Measurements from ENCODE around the gene SOX13.
A peak's percentile ranks its signal among the peaks of the same experiment; 100 is the strongest.

SOX13 gene

GRCh38 chr1:204070895-204071294, 2.0 kb upstream of the SOX13 start:
- Histone ChIP-seq H3K27me3 (ENCODE audit: insufficient read depth, low read length) (no peaks in the 10 kb centered on the region), H3K4me3 (ENCODE audit: low read length) (no peak overlapping the region), H3K4me1 (ENCODE audit: insufficient read depth, low read length) (peaks cover 12% of the 10 kb centered on the region), H3K9me3 (ENCODE audit: low read length) (no peaks in the 10 kb centered on the region), H2AFZ (ENCODE audit: low read depth, low read length) (no peak overlapping the region), H3K36me3 (ENCODE audit: insufficient read depth, low read length) (no peaks in the 10 kb centered on the region)

- Histone ChIP-seq H3K9me3 (ENCODE audit: low read length) (no peaks in the 10 kb centered on the region), H3K27me3 (ENCODE audit: insufficient read depth, low read length) (no peaks in the 10 kb centered on the region), H3K36me3 (ENCODE audit: insufficient read depth, low read length) (no peaks in the 10 kb centered on the region), H2AFZ (ENCODE audit: low read depth, low read length) (peak overlapping the region; percentile 59), H3K4me1 (ENCODE audit: insufficient read depth, low read length) (peaks cover 39% of the 10 kb centered on the region), H3K4me3 (ENCODE audit: low read length) (peak overlapping the region; percentile 85)
These were observed 940 bp downstream of the SOX13 start for GRCh38 chr1:204073837-204074273.

GRCh38 chr1:204074274-204075138, 1.6 kb downstream of the SOX13 start:
- Histone ChIP-seq H2AFZ (ENCODE audit: low read depth, low read length) (no peak overlapping the region), H3K4me3 (ENCODE audit: low read length) (peak overlapping the region; percentile 85), H3K4me1 (ENCODE audit: insufficient read depth, low read length) (peaks cover 42% of the 10 kb centered on the region), H3K9me3 (ENCODE audit: low read length) (no peaks in the 10 kb centered on the region), H3K27me3 (ENCODE audit: insufficient read depth, low read length) (no peaks in the 10 kb centered on the region), H3K36me3 (ENCODE audit: insufficient read depth, low read length) (no peaks in the 10 kb centered on the region)

GRCh38 chr1:204075139-204075521, 2.2 kb downstream of the SOX13 start:
- H3K27me3 ChIP-seq (ENCODE audit: insufficient read depth, low read length) = no peaks in the 10 kb centered on the region
- H3K4me1 ChIP-seq (ENCODE audit: insufficient read depth, low read length) = peaks cover 49% of the 10 kb centered on the region
- no peak overlapping the region for H2AFZ ChIP-seq (ENCODE audit: low read depth, low read length)
- H3K4me3 ChIP-seq (ENCODE audit: low read length) = peak overlapping the region; percentile 85
- H3K36me3 ChIP-seq (ENCODE audit: insufficient read depth, low read length) = no peaks in the 10 kb centered on the region
- no peaks in the 10 kb centered on the region for H3K9me3 ChIP-seq (ENCODE audit: low read length)

GRCh38 chr1:204075890-204076846, 3.3 kb downstream of the SOX13 start:
- Histone ChIP-seq H3K4me3 (ENCODE audit: low read length) (peak overlapping the region; percentile 85), H3K9me3 (ENCODE audit: low read length) (no peaks in the 10 kb centered on the region), H3K4me1 (ENCODE audit: insufficient read depth, low read length) (peaks cover 54% of the 10 kb centered on the region), H2AFZ (ENCODE audit: low read depth, low read length) (no peak overlapping the region), H3K36me3 (ENCODE audit: insufficient read depth, low read length) (no peaks in the 10 kb centered on the region), H3K27me3 (ENCODE audit: insufficient read depth, low read length) (no peaks in the 10 kb centered on the region)

GRCh38 chr1:204076891-204077290, 4.0 kb downstream of the SOX13 start:
- peaks cover 54% of the 10 kb centered on the region for H3K4me1 ChIP-seq (ENCODE audit: insufficient read depth, low read length)
- H3K27me3 ChIP-seq (ENCODE audit: insufficient read depth, low read length) = no peaks in the 10 kb centered on the region
- H2AFZ ChIP-seq (ENCODE audit: low read depth, low read length) = no peak overlapping the region
- H3K36me3 ChIP-seq (ENCODE audit: insufficient read depth, low read length) = no peaks in the 10 kb centered on the region
- H3K9me3 ChIP-seq (ENCODE audit: low read length) = no peaks in the 10 kb centered on the region
- no peak overlapping the region for H3K4me3 ChIP-seq (ENCODE audit: low read length)

- no peaks in the 10 kb centered on the region for H3K27me3 ChIP-seq (ENCODE audit: insufficient read depth, low read length)
- no peaks in the 10 kb centered on the region for H3K36me3 ChIP-seq (ENCODE audit: insufficient read depth, low read length)
- H3K9me3 ChIP-seq (ENCODE audit: low read length) = no peaks in the 10 kb centered on the region
- peak overlapping the region; percentile 33 for H3K4me3 ChIP-seq (ENCODE audit: low read length)
- H3K4me1 ChIP-seq (ENCODE audit: insufficient read depth, low read length) = peaks cover 54% of the 10 kb centered on the region
- peak overlapping the region; percentile 14 for H2AFZ ChIP-seq (ENCODE audit: low read depth, low read length)
These were observed 5.2 kb downstream of the SOX13 start for GRCh38 chr1:204077979-204078696.

- H3K27me3 ChIP-seq (ENCODE audit: insufficient read depth, low read length) = no peaks in the 10 kb centered on the region
- H3K4me3 ChIP-seq (ENCODE audit: low read length) = no peak overlapping the region
- no peak overlapping the region for H2AFZ ChIP-seq (ENCODE audit: low read depth, low read length)
- H3K4me1 ChIP-seq (ENCODE audit: insufficient read depth, low read length) = peaks cover 62% of the 10 kb centered on the region
- no peaks in the 10 kb centered on the region for H3K36me3 ChIP-seq (ENCODE audit: insufficient read depth, low read length)
- H3K9me3 ChIP-seq (ENCODE audit: low read length) = no peaks in the 10 kb centered on the region
These were observed 6.7 kb downstream of the SOX13 start for GRCh38 chr1:204079608-204079999.

GRCh38 chr1:204080163-204080903, 7.4 kb downstream of the SOX13 start:
- H3K36me3 ChIP-seq (ENCODE audit: insufficient read depth, low read length) = no peaks in the 10 kb centered on the region
- peaks cover 58% of the 10 kb centered on the region for H3K4me1 ChIP-seq (ENCODE audit: insufficient read depth, low read length)
- H3K27me3 ChIP-seq (ENCODE audit: insufficient read depth, low read length) = no peaks in the 10 kb centered on the region
- no peaks in the 10 kb centered on the region for H3K9me3 ChIP-seq (ENCODE audit: low read length)
- H3K4me3 ChIP-seq (ENCODE audit: low read length) = no peak overlapping the region
- H2AFZ ChIP-seq (ENCODE audit: low read depth, low read length) = no peak overlapping the region

GRCh38 chr1:204081164-204081790, 8.4 kb downstream of the SOX13 start:
- no peaks in the 10 kb centered on the region for H3K27me3 ChIP-seq (ENCODE audit: insufficient read depth, low read length)
- no peak overlapping the region for H2AFZ ChIP-seq (ENCODE audit: low read depth, low read length)
- no peak overlapping the region for H3K4me3 ChIP-seq (ENCODE audit: low read length)
- H3K4me1 ChIP-seq (ENCODE audit: insufficient read depth, low read length) = peaks cover 49% of the 10 kb centered on the region
- H3K36me3 ChIP-seq (ENCODE audit: insufficient read depth, low read length) = no peaks in the 10 kb centered on the region
- H3K9me3 ChIP-seq (ENCODE audit: low read length) = no peaks in the 10 kb centered on the region

- Histone ChIP-seq H3K4me1 (ENCODE audit: insufficient read depth, low read length) (peaks cover 43% of the 10 kb centered on the region), H2AFZ (ENCODE audit: low read depth, low read length) (no peak overlapping the region), H3K9me3 (ENCODE audit: low read length) (no peaks in the 10 kb centered on the region), H3K4me3 (ENCODE audit: low read length) (no peak overlapping the region), H3K27me3 (ENCODE audit: insufficient read depth, low read length) (no peaks in the 10 kb centered on the region), H3K36me3 (ENCODE audit: insufficient read depth, low read length) (no peaks in the 10 kb centered on the region)
These were observed 9.0 kb downstream of the SOX13 start for GRCh38 chr1:204081791-204082513.
